GM06990 (cell line): ENCODE measurements around the gene PTPRF.
"Not testable (repeated sequence)": the region's sequence is repeated elsewhere in the genome, so short reads cannot be mapped to it uniquely, and the experiment has no call there.

Experiments used
- DNase-seq: peaks from one replicate; pipeline ENCODE4 v3.0.0-alpha.2; 2011; ENCODE audit not compliant: insufficient read length; ENCODE audit errors: extremely low read depth
- H3K27me3 ChIP-seq: replicated peaks from 2 replicates; pipeline ENCODE4 v1.6.0; 2011; ENCODE audit warnings: low read length; ENCODE audit not compliant: control insufficient read depth, insufficient read depth
- H3K36me3 ChIP-seq: 2 replicates; pipeline ENCODE4 v1.5.1; 2011; ENCODE audit warnings: low read length; ENCODE audit not compliant: control insufficient read depth, insufficient read depth
- H3K4me3 ChIP-seq: replicated peaks from 2 replicates; pipeline ENCODE4 v1.5.1; 2011; ENCODE audit warnings: low read depth, mild to moderate bottlenecking, control low read depth, low read length
- CTCF ChIP-seq: IDR thresholded peaks from 2 replicates; pipeline ENCODE4 v1.5.1; 2011; ENCODE audit warnings: low read length, control low read depth, mild to moderate bottlenecking, inconsistent platforms; ENCODE audit not compliant: insufficient read depth, poor library complexity, severe bottlenecking

The PTPRF gene

DNA sequence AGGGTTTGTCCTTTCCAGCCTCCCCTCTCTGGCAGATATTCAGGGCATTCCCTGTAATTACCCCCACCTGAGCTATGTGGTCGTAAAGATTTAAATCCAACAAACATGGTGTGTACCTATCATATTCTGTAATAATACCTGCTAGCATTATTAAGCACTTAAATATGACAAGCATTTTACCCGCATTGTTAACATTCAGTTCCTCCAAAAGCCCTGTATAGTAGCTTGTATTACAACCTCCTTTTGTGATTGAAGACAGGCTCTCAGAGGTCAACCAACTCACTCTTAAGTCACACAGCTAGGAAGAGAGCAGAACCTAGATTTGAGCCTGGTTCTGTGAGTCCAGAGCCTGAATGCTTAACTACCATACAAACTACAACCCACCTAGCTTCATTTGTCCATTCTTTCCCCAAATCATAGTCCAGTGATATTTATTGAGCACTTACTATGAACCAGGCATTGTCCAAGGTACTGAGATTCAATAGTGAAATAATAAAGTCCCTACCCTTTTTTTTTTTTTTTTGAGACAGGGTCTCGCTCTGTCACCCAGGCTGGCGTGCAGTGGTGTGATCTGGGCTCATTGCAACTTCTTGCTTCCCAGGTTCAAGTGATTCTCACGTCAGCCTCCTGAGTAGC, 105.4 kb downstream of the PTPRF start:
- Histone ChIP-seq H3K4me3 (no peak overlapping the region), H3K36me3 (no peaks in the 10 kb centered on the region), H3K27me3 (no peaks in the 10 kb centered on the region)
- TF ChIP-seq CTCF, result no peak
- DNase-seq, result no peak

DNA sequence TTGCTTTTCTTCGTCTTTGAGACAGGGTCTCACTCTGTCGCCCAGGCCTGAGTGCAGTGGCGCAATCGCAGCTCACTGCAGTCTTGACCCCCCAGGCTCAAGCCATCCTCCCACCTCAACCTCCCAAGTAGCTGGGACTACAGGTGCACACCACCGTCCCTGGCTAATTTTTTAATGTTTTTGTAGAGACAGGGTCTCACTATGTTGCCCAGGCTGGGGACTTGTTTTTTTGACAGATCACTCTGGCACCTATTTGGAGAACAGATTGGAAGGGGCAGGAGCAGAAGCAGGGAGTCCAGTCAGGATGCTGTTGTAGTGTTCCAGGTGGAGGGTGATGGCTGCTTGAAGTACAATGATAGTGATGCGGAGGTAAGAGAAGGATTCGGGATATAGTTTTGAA, 106.6 kb downstream of the PTPRF start:
- no peaks in the 10 kb centered on the region for H3K36me3 ChIP-seq
- DNase-seq, result no peak
- TF ChIP-seq CTCF, result no peak
- no peaks in the 10 kb centered on the region for H3K27me3 ChIP-seq
- no peak overlapping the region for H3K4me3 ChIP-seq

GRCh38 chr1:43638381-43638780, 107.7 kb downstream of the PTPRF start:
- H3K36me3 ChIP-seq, H3K4me3 ChIP-seq, DNase-seq, H3K27me3 ChIP-seq: not testable (repeated sequence)

DNA sequence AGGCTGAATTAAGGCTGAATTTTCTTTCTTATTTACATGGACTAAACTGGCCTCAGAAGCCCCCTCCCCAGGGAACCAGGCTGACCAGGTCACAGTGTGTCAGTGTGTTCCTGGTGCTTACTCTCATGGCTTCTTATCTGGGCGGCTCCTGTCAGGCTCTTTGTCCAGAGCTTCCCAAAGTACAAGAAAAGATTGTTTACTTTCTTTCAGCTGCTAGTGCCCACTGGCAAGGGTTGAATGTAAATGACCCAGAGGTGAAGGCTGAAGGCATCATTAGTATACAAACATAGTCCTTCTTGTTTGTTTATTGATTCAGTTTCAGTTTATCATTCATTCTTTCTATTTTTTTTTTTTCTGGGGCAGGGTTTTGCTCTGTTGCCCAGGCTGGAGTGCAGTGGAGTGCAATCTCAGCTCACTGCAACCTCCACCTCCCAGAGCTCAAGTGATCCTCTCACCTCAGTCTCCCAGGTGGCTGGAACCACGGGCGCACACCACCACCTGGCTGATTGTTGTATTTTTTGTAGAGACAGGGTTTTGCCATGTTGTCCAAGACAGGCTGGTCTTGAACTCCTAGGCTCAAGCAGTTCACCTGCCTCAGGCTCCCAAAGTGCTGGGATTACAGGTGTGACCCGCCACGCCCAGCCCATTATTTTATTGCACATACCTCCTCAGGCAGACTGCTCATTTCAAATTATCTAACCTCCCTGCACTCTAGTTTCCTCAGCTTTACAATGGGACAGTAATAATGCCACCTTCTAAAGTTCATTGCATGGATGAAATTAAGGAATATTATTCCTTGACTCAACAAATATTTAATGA, 109.5 kb downstream of the PTPRF start:
- TF ChIP-seq CTCF, result no peak
- DNase-seq, result no peak

DNA sequence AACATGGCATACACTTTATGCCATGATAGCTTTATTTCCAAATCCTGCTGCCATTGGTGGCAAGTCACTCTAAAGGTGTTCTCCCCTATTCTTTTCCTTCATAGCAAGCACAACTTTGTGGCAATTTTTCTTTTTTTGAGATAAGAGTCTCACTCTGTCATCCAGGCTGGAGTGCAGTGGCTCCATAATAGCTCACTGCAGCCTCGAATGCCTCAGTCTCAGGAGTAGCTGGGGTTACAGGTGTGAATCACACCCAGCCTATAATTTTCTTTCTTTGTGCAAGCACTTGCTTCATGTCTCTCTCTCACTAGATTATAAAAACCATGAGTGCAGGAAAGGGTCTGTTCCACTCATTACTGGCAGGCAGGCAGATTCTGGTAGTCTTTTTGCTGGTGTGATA, 113.9 kb downstream of the PTPRF start:
- H3K4me3 ChIP-seq, result no peak overlapping the region
- DNase-seq, result no peak
- TF ChIP-seq CTCF, result no peak
- no peaks in the 10 kb centered on the region for H3K36me3 ChIP-seq
- H3K27me3 ChIP-seq, result no peaks in the 10 kb centered on the region

More for the DNA sequence above, 109.5 kb downstream of the PTPRF start:
- no peak overlapping the region for H3K4me3 ChIP-seq
- H3K27me3 ChIP-seq, result no peaks in the 10 kb centered on the region
- H3K36me3 ChIP-seq, result no peaks in the 10 kb centered on the region

DNA sequence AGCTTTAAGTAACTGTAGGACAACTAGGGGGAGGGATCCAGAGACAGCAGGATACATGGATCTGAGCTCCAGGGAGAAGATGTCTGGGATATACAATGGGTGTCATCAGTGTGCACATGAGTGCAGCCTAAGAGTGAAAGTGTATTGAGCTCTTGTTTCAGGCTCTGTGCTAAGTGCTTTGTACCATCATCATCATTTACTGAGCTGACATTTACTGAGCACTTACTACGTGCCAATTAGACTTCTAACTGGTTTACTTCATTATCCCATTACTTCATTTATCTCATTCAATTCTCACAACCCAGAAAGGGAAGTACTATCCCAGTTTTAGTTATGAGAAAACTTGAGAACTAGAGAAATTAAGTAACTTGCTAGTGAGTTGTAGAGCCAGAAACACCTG, 114.8 kb downstream of the PTPRF start:
- no peak for TF ChIP-seq CTCF
- DNase-seq, result no peak
- Histone ChIP-seq H3K4me3 (no peak overlapping the region), H3K27me3 (no peaks in the 10 kb centered on the region), H3K36me3 (no peaks in the 10 kb centered on the region)

DNA sequence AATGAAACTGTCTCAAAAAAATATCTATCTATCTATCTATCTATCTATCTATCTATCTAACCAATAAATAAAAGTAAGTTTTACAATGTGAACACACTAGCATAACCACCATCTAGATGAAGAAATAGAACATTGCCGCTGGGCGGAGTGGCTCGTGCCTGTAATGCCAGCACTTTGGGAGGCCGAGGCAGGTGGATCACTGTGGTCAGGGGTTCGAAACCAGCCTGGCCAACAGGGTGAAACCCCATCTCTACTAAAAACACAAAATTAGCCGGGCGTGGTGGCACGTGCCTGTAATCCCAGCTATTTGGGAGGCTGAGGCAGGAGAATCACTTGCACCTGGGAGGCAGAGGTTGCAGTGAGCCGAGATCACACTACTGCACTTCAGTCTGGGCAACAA, 116.6 kb downstream of the PTPRF start:
- DNase-seq, H3K4me3 ChIP-seq, H3K27me3 ChIP-seq, H3K36me3 ChIP-seq: not testable (repeated sequence)
